Spleen (tissue), 7 donors: ENCODE data around the gene FNDC5.

Experiments
- POLR2AphosphoS5 ChIP-seq, 3 donors: sonication (generic); formaldehyde crosslinking; IDR thresholded peaks; one replicate each; pipeline ENCODE4 v1.5.1; 2017; ENCODE audit warnings: antibody characterized with exemption in 3 of 3
- TF ChIP-seq, protein P1 (sequence below), 11 experiments: fragments of 200-600 bp in 7 of 11; fragments of 450-650 bp in 4 of 11; sonication (generic) in 4 of 11; IDR thresholded peaks in 8 of 11; conservative IDR thresholded peaks in 3 of 11; 1 replicate in 7 of 11; 2 replicates in 4 of 11; pipeline versions ENCODE4 v1.4.0 to v1.8.0; 2016 to 2021; ENCODE audit warnings: antibody characterized with exemption in 11 of 11, inconsistent platforms in 4 of 11, mild to moderate bottlenecking in 1 of 11
- donor health status: DM: no; HTN: no; CAD: no; lungs with moderate emphysema.
- donor health status: DM: no; HTN: no; CAD: no.
- donor health status: DM: no; HTN: no; CAD: no.

DNA sequence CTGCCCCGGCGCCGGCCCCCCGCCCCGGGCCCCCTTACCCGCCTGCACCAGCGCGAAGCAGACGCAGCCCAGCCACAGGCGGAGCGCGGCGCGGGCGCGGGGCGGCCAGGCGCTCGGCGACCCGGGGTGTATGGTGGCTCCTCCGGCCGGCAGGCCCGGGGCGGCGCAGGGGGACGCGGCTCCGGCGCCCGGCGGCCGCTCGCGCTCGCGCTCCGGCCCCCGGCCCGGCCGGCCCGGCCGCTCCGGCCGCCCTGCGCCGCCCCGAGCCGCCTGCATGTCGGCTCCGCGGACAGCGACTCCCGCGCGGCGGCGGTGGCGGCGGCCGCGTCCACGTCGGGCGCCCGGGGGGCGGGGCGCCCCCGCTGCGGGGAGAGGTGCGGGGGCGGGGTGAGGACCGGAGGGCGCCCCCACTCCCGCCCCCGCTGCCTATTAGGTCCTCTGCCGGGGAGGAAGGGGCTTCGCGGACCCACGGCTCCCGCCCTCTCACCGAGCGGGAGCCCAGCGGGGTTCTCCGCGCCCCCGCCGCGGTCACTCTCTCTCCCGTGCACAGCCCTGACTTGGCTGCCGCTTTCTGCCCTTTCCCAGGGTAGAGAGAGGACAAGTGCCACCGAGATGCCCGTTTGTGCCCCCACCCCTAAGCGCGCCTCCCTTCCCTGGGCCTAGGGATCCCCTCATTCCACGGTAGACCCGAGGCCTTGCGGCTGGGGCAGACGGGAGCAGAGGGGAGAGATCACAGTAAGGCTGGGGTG is at the start of gene FNDC5:
- no peak for TF ChIP-seq POLR2AphosphoS5 (IDR thresholded peaks at IDR 0.05)
- TF ChIP-seq, protein P1, sequence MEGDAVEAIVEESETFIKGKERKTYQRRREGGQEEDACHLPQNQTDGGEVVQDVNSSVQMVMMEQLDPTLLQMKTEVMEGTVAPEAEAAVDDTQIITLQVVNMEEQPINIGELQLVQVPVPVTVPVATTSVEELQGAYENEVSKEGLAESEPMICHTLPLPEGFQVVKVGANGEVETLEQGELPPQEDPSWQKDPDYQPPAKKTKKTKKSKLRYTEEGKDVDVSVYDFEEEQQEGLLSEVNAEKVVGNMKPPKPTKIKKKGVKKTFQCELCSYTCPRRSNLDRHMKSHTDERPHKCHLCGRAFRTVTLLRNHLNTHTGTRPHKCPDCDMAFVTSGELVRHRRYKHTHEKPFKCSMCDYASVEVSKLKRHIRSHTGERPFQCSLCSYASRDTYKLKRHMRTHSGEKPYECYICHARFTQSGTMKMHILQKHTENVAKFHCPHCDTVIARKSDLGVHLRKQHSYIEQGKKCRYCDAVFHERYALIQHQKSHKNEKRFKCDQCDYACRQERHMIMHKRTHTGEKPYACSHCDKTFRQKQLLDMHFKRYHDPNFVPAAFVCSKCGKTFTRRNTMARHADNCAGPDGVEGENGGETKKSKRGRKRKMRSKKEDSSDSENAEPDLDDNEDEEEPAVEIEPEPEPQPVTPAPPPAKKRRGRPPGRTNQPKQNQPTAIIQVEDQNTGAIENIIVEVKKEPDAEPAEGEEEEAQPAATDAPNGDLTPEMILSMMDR (IDR thresholded peaks at IDR 0.05 in 8 of 11, conservative IDR thresholded peaks at IDR 0.05 in 3 of 11): no peak
